ENCODE data around the gene SRRM2.

The SRRM2 gene

DNA sequence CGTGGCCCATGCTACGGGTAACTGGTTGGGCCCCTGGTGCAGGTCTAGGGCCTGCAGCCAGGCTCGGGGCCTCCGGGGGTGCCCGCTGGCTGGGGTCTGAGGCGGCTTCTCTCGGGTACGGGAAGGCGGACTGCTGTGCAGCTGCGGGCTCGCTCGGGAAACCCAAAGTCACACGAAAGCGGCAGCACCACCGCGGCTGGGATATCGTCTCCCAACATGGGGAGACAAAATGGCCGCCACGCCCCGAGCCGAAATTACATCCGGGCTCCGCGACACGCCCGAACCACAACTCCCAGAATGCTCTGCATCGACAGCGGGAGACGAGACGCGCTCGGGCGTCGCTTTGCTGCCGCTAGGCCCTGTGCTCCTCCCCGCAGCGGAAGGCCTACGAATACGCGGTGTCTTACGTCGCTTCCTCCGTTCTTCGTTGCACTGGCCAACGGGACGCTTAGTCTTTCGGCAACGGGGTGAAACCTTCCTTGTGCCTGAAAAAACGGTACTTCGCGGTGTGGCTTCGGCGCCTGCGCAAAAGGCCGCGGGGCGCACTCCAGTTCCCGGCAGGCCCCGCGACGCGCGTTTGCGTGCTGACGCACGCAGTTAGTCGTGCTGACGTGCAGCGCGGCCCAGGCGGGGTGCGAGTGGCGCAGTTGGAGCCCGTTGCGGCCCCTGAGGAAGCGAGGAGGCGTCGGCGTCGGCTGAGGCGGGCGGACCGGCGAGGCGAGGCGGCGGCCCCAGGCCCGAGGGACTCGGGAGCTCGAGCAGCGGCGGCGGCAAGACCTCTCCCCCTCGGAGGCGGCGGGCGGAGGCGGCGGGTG, at the start of gene SRRM2:
SRRM2 (plus strand) TSS at position 604 of the 815 bp plus-strand sequence. CDS start 3,727 bp downstream, outside the sequence.
- DNase-seq (ENCODE audit: extremely low read depth in 1 of 2, low read depth in 1 of 2): peak; percentile 87 to 88

DNA sequence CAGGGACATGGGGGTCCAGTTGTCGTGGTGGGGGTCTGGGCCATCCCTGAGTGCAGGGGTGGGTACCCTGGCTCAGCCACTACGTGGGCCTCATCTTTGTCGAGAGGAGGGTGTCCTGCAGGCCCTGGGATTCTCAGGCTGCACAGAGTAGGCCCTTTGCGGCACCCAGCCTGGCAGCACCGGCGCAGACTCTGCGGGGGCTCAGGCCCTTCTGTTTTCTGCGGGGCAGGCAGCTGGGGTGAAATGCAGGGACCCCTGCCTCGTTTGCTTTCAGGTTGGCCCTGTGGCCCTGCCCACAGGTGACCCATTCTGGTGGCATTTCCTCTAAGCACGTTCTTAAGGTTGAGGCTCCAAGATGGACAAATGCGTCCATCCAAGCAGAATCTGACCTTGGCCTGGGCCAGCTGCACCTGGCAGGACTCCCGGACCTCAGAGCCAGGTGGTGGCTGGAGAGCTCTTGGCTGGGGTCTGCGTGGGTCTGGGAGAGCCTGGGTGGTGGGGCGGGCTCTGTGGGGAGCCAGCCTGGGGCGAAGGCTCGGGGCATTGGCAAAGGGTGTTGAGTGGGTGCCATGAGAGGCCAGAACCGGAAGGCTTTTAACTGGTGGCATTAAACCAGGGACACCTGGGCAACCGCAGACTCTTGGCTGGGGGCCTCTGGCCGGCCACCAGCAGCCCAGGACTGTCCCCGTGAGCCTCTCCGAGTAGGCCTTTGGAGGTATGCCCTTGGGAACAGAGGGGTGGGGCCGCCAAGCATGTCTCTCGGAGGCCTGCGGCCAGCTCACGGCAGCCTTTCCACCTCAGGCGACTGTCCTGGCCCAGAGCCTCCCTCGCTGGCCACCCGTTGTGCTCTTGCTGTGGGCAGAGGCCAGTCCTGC, 49.3 kb upstream of the SRRM2 start:
- DNase-seq (ENCODE audit: extremely low read depth in 1 of 2, low read depth in 1 of 2): no peak

DNA sequence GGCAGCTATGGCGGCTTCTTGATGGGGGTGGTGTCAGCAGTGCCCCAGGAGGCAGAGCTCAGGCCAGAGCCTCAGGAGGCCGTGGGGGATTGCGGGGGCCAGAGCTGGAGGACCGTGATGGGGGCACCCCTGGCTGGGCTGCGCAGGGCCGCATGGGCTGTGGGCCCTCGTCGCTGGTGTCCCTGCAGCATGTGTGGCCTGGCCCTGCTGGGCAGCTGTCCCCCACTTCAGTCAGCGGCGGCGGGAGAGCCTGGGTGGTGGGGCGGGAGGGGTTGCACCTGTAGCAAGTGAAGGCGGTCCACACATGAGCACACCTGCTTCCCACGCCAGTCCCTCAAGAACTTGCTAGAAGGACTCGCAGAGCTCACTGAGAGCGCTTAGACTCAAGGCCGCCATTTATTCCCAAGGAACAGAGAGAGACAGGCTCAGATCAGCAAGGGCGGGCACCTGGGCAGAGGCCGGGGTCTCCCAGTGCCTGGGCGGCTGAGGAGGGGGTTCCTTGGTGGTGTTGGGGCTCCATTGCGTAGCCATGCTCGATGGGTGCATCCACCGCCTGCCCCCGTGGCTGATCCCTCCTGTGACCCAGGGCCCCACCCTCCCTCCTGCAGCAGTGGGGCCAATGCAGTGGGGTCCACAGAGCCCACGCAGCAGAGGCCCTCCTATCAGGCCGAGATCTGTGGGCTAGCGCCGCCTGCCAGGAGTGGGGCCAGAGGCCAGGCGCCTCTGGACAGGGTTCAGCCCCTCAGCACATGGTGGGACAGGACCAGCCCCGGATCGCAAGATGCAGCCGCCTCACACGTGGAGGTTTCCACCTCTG, 48.1 kb upstream of the SRRM2 start:
- no peak for DNase-seq (ENCODE audit: extremely low read depth in 1 of 2, low read depth in 1 of 2)

DNA sequence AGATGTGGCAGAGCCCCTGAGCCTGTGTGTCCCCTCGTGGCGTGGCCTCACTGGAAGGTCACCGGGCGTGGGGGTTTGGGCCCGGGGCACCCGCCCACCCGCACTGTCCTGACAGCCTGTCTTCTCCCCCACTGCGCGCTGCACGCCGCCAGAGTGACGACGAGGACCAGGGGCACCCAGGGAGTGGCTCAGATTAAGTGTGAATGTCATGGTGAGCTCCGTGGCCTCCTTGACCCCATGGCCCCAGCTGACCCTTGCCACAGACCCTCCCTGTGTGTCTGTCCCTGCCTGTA, 47.5 kb upstream of the SRRM2 start:
- no peak for DNase-seq (ENCODE audit: extremely low read depth in 1 of 2, low read depth in 1 of 2)

DNA sequence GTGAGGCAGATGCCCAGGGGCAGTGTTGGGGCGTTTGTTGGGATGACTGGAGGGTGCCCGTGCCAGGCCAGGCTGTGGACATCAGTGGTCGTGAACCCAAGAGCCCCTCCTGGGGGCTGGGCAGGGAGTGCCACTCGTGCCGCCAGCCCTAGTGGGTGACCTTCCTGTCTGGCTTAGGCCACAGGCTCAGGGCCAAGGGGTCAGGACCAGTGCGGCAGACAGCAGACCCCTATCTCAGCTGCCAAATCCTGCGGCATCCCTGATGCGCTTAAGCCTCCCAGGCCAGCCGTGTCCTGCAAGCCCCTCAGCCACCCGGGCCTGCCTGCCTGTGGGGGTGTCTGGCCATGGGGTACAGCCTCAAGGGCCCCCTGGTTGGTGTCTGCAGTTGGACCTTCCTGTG, 47.1 kb upstream of the SRRM2 start:
- DNase-seq (ENCODE audit: extremely low read depth in 1 of 2, low read depth in 1 of 2): no peak

DNA sequence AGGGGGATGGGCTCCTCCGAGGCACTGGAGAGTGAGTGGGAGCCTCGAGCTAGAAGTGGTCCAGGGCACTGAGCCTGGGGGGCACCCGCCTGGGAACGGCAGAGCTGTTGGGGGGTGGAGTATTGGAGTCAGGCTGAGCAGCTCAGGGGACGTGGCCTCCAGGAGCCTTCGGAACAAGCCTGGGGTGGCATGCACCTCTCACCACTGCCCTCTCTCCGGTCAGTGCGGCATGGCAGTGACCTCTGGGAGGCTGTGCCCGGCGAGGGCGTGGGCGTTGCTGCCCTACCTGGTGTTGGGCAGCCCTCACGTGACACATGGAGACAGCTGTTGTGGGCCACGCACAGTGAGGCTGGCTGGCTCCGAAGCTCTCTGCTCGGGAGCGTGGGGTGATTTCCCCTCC, 46.4 kb upstream of the SRRM2 start:
- no peak for DNase-seq (ENCODE audit: extremely low read depth in 1 of 2, low read depth in 1 of 2)

DNA sequence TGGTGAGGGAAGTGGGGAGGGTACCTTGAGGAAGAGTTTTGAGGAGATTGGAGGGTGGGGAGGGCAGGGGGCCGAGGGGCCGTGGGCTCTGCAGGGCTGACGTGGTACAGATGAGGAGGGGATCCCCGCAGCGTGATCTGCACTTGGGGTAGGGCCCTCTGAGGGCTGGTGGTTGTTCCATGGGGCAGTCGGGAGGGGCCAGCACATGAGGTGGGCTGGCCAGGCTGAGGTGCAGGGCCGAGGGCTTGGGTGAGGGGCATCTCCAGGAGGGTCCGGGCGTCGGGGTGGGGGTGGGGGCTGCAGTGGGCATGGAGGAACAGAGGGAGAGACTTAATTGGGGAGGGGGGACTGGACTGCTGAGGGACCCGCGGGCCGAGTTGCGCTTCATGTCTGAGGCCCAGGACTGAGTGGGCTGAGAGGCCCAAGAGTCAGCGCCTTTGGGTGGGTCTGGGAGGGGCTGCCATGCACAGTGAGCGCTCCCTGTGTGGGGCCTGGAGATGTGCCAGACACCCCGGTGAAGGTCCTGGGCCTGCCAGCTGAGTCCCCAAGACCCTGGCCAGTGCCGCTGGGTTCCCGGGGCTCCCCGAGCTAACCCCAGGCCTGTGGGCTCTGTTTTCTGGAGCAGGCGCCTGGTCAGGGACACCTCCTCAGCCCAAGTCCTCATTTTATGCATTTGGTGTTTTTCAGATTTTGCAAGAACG, 45.7 kb upstream of the SRRM2 start:
- DNase-seq (ENCODE audit: extremely low read depth in 1 of 2, low read depth in 1 of 2): no peak

DNA sequence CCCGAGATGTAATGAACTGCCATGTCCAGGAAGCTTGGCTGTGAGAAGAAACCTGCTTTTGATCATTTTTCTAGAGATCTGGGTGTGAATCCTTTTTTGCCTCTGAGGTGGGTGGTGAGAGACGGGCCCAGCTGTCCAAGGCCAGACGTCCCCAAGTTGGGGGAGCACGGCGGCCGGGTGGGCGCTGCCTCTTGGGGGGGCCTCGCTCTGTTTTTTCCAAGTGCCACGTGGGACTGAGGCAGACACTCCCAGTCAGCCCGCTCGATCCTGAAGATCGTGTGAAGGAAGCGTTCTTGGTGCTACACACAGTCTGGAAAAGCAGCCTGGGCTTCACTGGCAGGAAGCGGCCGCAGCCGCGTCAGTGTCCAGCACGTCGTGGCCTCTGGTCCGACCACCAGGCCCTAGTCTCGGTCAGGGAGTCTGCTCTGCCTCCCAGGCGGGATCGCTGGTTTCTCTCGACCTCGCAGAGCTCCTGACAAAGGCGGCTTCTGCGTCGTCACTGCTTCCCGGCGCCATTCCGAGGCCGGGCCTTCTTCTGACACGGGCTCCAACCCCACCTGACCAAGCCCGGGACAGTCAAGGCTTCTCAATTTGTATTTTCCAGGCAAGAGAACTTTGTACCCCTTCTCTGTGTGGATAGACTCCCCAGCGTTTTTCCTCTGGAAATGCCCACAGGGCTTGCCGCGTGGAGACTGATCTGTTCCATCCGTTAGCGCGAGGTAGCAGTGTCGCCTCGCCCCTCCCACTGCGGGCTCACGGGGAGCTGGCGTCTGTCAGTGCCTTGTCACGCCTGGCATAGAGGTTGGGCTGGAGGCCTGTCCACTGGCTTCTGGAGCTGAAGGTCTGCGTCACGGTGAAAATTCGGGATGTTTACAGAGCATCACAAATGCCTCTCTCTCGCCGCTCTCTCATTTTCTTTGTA, 44.8 kb upstream of the SRRM2 start:
- DNase-seq (ENCODE audit: extremely low read depth in 1 of 2, low read depth in 1 of 2): no peak

DNA sequence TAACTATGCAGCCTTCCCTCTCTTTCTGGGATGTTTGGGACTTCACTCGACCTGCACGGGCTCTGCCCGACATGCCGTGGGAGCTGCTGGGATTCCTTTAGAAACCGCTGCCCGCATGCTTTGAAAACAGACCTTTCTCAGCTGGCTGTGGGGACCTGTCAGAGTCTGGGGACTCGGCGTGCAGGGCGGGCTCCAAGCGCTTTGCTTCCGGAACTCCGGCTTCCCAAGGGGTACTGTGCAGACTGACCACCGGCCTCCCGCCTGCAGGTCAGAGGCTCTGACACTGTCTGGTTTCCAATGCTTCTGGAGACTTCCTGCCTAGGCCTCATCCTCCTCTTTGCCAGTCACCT, 44.2 kb upstream of the SRRM2 start:
- no peak for DNase-seq (ENCODE audit: extremely low read depth in 1 of 2, low read depth in 1 of 2)

DNA sequence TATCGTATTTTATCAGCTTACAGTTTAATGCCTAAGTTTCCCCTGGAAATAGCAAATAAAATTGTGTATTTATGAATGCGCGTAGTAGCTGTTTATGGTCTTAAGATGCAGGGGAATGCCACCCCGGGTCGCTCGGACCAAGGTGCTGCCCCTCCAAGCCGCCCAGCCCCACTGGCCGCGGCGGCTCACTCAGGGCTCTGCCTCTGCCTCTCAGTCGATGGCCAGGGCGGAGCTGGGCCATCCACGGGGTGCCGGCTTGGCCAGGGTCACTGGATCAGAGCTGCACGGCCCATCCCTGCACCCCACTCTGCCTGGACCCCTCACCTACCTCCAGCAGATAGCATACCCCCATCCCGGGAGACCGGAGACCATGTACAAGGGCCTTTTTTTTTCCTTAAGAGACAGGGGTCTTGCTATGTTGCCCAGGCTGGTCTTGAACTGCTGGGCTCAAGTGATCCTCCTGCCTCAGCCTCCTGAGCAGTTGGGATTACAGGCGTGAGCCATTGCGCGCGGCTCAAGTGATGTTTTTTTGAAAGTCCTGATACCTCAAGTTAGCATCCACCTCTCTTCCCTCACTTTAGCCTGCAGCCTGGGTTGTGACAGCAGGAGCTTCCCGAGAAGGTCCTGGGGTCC, 43.4 kb upstream of the SRRM2 start:
- DNase-seq (ENCODE audit: extremely low read depth in 1 of 2, low read depth in 1 of 2): no peak

DNA sequence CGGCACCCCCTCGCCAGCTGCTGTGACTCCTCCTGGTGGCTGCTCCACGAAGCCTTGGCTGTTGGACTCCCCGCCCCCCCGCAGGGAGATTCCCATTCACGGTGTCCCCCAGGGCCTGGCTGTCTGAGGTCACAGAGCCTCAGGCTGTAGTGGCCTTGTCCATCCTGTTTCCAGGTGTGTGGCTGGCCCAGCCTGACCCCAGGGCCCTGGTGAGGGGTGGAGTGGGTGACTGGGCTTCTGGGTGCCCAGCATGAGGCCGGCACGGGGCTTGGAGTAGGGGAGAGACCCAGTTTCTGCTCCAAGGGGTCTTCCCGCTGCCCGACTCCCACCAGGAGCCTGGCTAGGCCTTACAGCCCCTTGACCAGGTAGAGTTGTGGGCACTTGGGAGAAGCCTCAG, 42.9 kb upstream of the SRRM2 start:
- no peak for DNase-seq (ENCODE audit: extremely low read depth in 1 of 2, low read depth in 1 of 2)

DNA sequence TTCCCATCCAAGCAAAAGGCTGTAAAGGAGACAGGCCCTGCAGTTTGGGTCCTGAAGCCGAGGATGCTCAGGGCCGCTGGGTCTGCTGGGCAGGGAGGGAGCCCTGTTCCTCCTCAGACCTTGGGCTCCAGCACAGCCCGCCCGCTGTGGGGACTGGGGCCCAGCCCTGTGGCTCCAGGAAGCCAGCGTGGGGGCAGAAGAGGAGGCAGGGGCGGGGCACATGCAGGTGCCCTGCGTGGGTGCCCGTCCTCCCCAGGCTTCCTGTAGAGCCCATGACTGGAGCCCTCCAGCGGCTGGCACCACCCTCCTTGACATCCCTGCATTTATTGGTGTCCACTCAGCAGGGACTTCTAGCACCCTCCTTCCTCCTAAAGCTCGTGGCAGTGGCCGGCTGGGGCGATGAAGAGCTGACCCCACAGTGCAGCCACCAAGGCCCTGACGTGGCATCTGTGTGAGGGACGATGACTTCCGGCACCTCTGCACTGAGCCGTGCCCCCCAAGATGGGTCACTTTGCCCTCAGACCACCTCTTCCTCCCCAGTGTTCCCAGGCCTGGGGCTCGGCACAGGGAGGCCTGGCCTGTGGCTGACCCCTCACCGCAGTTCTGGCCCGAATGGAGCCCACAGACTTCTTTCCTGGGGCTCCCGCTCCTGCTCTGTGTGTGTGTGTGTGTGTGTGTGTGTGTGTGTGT, 42.3 kb upstream of the SRRM2 start:
- no peak for DNase-seq (ENCODE audit: extremely low read depth in 1 of 2, low read depth in 1 of 2)

DNA sequence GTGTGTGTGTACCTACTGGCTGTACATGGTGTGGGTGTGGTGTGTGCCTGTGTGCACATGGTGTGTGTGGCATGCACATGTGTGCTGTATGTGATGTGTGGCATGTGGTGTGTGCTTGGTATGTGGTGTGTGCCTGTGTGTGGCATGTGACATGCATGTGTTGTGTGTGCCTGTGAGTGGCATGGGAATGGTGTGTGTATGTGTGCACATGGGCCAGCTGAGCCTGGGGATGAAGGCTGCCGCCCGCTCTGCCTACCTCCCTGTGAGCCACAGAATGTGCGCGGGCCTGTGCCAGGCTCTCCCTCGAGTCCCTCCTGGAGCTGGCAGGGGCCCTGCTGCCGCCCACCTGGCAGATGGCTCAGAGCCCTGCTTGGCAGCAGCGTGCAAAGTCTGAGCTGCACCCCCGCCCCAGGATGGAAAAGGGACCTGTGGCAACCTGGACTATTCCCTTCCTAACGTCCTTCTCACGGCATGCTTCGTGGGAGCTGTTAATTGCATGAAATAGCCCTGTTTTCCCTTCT, 41.7 kb upstream of the SRRM2 start:
- no peak for DNase-seq (ENCODE audit: extremely low read depth in 1 of 2, low read depth in 1 of 2)

DNA sequence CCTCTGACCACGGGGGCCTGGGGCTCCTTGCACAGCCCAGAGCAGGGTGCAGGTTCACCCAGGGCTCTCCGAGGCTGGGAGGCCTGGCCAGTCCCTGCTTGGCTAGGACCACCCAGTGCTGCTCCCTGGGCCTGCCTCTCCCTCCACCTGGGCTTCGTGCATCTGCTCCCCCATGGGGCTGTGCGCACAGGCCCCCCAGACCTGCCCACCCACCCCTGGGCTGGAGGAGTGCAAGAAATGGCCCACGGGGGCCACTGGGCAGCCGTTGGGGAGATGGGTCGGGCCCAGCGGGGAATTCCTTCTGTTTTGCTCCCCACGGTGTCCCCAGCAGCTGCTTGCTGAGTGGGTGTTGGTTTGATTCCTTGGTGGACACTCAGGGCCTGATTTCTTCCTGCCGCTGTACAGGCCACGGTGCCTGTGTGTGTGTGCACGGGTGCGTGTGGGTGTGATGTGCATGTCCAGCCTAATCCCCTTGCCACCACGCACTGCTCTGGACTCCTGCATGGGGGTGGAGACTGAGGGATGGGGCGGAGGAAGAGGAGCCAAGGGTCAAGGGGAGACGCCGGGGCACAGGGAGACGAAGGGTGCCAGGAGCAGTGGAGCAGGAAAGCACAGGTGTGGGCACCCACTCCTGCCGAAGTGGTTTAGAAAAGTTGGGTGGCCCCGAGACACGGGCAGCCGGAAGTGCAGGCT, 40.9 kb upstream of the SRRM2 start:
- DNase-seq (ENCODE audit: extremely low read depth in 1 of 2, low read depth in 1 of 2): no peak

DNA sequence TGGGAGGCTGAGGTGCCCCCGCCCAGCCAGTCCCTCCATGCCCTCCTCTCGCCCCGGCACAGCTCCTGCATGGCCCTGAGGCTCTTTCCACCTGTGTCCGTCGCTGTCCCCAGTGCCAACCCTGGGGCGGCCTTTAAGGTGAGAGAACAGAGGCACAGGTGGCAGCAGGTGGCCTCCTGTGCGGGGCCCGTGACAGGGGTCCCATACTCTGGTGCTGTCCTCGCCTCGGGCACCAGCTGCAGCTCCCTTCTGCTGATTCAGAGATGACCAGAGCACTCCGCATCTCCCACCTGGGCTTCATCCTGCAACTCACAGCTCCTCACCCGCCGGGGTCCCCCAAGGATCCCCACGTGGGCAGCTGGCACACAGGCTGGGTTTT, 40.4 kb upstream of the SRRM2 start:
- DNase-seq (ENCODE audit: extremely low read depth in 1 of 2, low read depth in 1 of 2): no peak

DNA sequence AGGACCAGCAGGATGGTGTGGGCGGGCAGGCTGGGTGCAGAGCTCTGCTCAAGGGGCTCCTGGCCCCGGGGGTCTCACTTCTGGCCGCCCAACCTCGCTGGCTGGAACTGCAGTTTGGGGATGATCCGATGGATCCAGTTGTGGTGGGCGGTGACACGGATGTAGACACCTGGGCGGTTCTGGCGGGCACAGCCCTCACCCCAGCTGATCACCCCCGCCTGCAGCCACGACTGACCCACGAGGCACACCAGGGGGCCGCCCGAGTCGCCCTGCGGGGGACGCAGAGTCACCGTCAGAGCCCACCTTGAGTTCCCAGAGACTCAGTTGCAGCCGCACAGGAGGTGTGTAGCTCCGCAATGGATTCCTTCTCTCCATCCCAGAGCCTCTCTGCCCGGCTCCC, 39.9 kb upstream of the SRRM2 start:
- no peak for DNase-seq (ENCODE audit: extremely low read depth in 1 of 2, low read depth in 1 of 2)

DNA sequence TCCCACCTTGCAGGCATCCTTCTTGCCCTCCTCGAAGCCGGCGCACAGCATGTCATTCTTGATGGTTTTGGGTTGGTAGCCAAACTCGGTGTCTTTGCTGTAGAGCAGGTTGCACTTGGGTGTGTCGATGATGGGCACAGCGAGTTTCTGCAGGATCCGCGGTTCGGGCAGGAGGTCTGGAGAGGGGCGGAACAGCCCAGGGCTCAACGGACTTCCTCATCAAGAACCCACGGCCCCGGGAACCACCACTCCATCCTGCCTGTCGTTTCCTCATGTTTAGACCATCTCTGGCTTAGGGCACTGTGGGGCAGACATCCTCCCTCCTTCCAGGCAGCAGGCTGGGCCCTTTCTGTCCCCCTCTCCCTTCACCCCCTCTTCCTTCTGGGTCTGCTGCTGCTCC, 38.9 kb upstream of the SRRM2 start:
- DNase-seq (ENCODE audit: extremely low read depth in 1 of 2, low read depth in 1 of 2): no peak

Data from activated CD8-positive, alpha-beta memory T cell treated with anti-CD3 and anti-CD28 coated beads for 1 hour (primary cell).